ENCODE data around the gene ADAM22. TPM values are rescaled to one million over a fixed set of nuclear protein-coding genes. Genes with fewer than 3 reads are reported as not detected.
"Not testable (repeated sequence)": the region's sequence is repeated elsewhere in the genome, so short reads cannot be mapped to it uniquely, and the experiment has no call there.

Gene ADAM22
- total and polyA plus RNA-seq, 4 experiments from 2014 or later = 0.21 to 7.7 (median 3.5) TPM

GRCh38 chr7:87933605-87933952, 472 bp upstream of the ADAM22 start:
- DNase-seq = no peak
- ChIA-PET POLR2A (ENCODE audit: partially characterized antibody) (interaction anchor here (0.8 to 2.6 kb wide), 5 partner anchors 48 to 782 kb away, joined by 3 to 22 read pairs (median 3); partner anchors contain the start of genes CROT, DBF4, DMTF1 and SLC25A40), CTCF (ENCODE audit: partially characterized antibody) (interaction anchor here (0.7 to 1.8 kb wide), 7 partner anchors 9 to 281 kb away, joined by 3 to 7 read pairs (median 3); partner anchors contain the start of genes DBF4 and SLC25A40)
- intact Hi-C loops (cut with micrococcal nuclease) = loop anchor here (5.0 kb wide), 1 partner anchor 306 kb away; the partner anchor contains the start of gene RUNDC3B
- H3K4me1 Mint-ChIP-seq = peaks cover 10 to 20% (median 12%) of the 10 kb centered on the region in 4 donors
- Histone ChIP-seq H3K27ac (ENCODE audit: low read depth, low read length) (peak overlapping the region; percentile 15), H3K4me3 (ENCODE audit: low read length in 2 of 2) (peak overlapping the region in 1 of 2 donors; percentile 64), H3K27me3 (ENCODE audit: insufficient read depth, low read length) (no peaks in the 10 kb centered on the region), H3K9me3 (ENCODE audit: control insufficient read depth in 1 of 2, low read length in 2 of 2) (no peaks in the 10 kb centered on the region), H3K4me1 (ENCODE audit: insufficient read depth, low read length) (peaks cover 13% of the 10 kb centered on the region), H3K36me3 (ENCODE audit: insufficient read depth, low read length) (no peaks in the 10 kb centered on the region)
- H3K27me3 Mint-ChIP-seq = peaks cover 0 to 2% of the 10 kb centered on the region in 2 donors
- H3K9me3 Mint-ChIP-seq = no peaks in the 10 kb centered on the region
- H3K36me3 Mint-ChIP-seq = no peaks in the 10 kb centered on the region
- peak overlapping the region in 5 of 7 donors; percentile 0 to 84 (median 69) for H3K27ac Mint-ChIP-seq
- H3K4me3 Mint-ChIP-seq = peak overlapping the region; percentile 88 to 93 (median 92)

- peak overlapping the region in 5 of 7 donors; percentile 49 to 74 (median 69) for H3K27ac Mint-ChIP-seq
- H3K4me3 ChIP-seq (ENCODE audit: low read length in 2 of 2) = peak overlapping the region; percentile 52 to 64
- CTCF ChIA-PET (ENCODE audit: partially characterized antibody) = interaction anchor here (0.5 to 1.8 kb wide), 9 partner anchors 9 to 279 kb away, joined by 3 to 7 read pairs (median 3); no protein-coding TSS in a partner anchor
- POLR2A ChIA-PET (ENCODE audit: partially characterized antibody) = interaction anchor here (0.6 to 2.6 kb wide), 3 partner anchors 36 to 71 kb away, joined by 3 to 22 read pairs (median 3); partner anchors contain the start of genes DBF4 and SLC25A40
- H3K4me3 Mint-ChIP-seq = peak overlapping the region; percentile 88 to 93 (median 92)
- H3K36me3 Mint-ChIP-seq = peaks cover 0 to 2% of the 10 kb centered on the region in 2 donors
- no peaks in the 10 kb centered on the region for H3K27me3 Mint-ChIP-seq
- H3K4me1 Mint-ChIP-seq = peaks cover 10 to 20% (median 12%) of the 10 kb centered on the region in 4 donors
- H3K4me1 ChIP-seq (ENCODE audit: insufficient read depth, low read length) = peaks cover 13% of the 10 kb centered on the region
- H3K9me3 Mint-ChIP-seq = no peaks in the 10 kb centered on the region
- no peaks in the 10 kb centered on the region for H3K36me3 ChIP-seq (ENCODE audit: insufficient read depth, low read length)
- H3K27me3 ChIP-seq (ENCODE audit: insufficient read depth, low read length) = no peaks in the 10 kb centered on the region
- peak overlapping the region; percentile 15 for H3K27ac ChIP-seq (ENCODE audit: low read depth, low read length)
- H3K9me3 ChIP-seq (ENCODE audit: control insufficient read depth in 1 of 2, low read length in 2 of 2) = no peaks in the 10 kb centered on the region
- DNase-seq = peak in 4 of 5 donors; percentile 9 to 18 (median 12)
- intact Hi-C loops (cut with micrococcal nuclease) = loop anchor here (1.0 to 5.0 kb wide), 4 partner anchors 59 to 716 kb away; partner anchors contain the start of genes DBF4, RUNDC3B, SLC25A40 and SRI
These were observed 790 bp downstream of the ADAM22 start for GRCh38 chr7:87934699-87935383.

- no peak for DNase-seq
These were observed 1.3 kb downstream of the ADAM22 start for GRCh38 chr7:87935384-87935706.

GRCh38 chr7:87941138-87941537, 7.1 kb downstream of the ADAM22 start:
- no peak overlapping the region for H3K4me3 Mint-ChIP-seq
- H3K4me1 Mint-ChIP-seq = peaks cover 0 to 5% (median 0%) of the 10 kb centered on the region in 4 donors
- intact Hi-C loops (cut with micrococcal nuclease) = no loop called here
- CTCF ChIA-PET (ENCODE audit: partially characterized antibody) = no interaction called here
- H3K4me3 ChIP-seq (ENCODE audit: low read length in 2 of 2) = no peak overlapping the region
- H3K36me3 ChIP-seq (ENCODE audit: insufficient read depth, low read length) = no peaks in the 10 kb centered on the region
- no peaks in the 10 kb centered on the region for H3K27me3 Mint-ChIP-seq
- no peaks in the 10 kb centered on the region for H3K27me3 ChIP-seq (ENCODE audit: insufficient read depth, low read length)
- no peaks in the 10 kb centered on the region for H3K4me1 ChIP-seq (ENCODE audit: insufficient read depth, low read length)
- POLR2A ChIA-PET (ENCODE audit: partially characterized antibody) = no interaction called here
- peaks cover 0 to 2% of the 10 kb centered on the region in 2 donors for H3K36me3 Mint-ChIP-seq
- H3K27ac ChIP-seq (ENCODE audit: low read depth, low read length) = no peak overlapping the region
- no peak for DNase-seq
- H3K27ac Mint-ChIP-seq = no peak overlapping the region
- no peaks in the 10 kb centered on the region for H3K9me3 ChIP-seq (ENCODE audit: control insufficient read depth in 1 of 2, low read length in 2 of 2)
- H3K9me3 Mint-ChIP-seq = no peaks in the 10 kb centered on the region

More at GRCh38 chr7:87935384-87935706, 1.3 kb downstream of the ADAM22 start:
- peaks cover 13% of the 10 kb centered on the region for H3K4me1 ChIP-seq (ENCODE audit: insufficient read depth, low read length)
- no peaks in the 10 kb centered on the region for H3K27me3 ChIP-seq (ENCODE audit: insufficient read depth, low read length)
- no peak overlapping the region for H3K27ac ChIP-seq (ENCODE audit: low read depth, low read length)
- Mint-ChIP-seq H3K4me3 (peak overlapping the region; percentile 66 to 92 (median 80)), H3K4me1 (peaks cover 10 to 20% (median 12%) of the 10 kb centered on the region in 4 donors), H3K9me3 (no peaks in the 10 kb centered on the region), H3K27ac (no peak overlapping the region), H3K27me3 (no peaks in the 10 kb centered on the region), H3K36me3 (peaks cover 0 to 2% of the 10 kb centered on the region in 2 donors)
- POLR2A ChIA-PET (ENCODE audit: partially characterized antibody) = interaction anchor here (2.6 kb wide), 1 partner anchor 60 kb away, joined by 22 read pairs; the partner anchor contains the start of genes DBF4 and SLC25A40
- intact Hi-C loops (cut with micrococcal nuclease) = no loop called here
- CTCF ChIA-PET (ENCODE audit: partially characterized antibody) = interaction anchor here (0.6 to 1.8 kb wide), 4 partner anchors 9 to 177 kb away, joined by 3 to 7 read pairs (median 4); no protein-coding TSS in a partner anchor
- no peaks in the 10 kb centered on the region for H3K36me3 ChIP-seq (ENCODE audit: insufficient read depth, low read length)
- H3K9me3 ChIP-seq (ENCODE audit: control insufficient read depth in 1 of 2, low read length in 2 of 2) = no peaks in the 10 kb centered on the region
- H3K4me3 ChIP-seq (ENCODE audit: low read length in 2 of 2) = peak overlapping the region; percentile 17 to 64

GRCh38 chr7:87944547-87944946, 10.5 kb downstream of the ADAM22 start:
- H3K36me3 ChIP-seq (ENCODE audit: insufficient read depth, low read length) = no peaks in the 10 kb centered on the region
- POLR2A ChIA-PET (ENCODE audit: partially characterized antibody) = no interaction called here
- H3K27me3 ChIP-seq (ENCODE audit: insufficient read depth, low read length) = no peaks in the 10 kb centered on the region
- no peaks in the 10 kb centered on the region for H3K27me3 Mint-ChIP-seq
- H3K27ac ChIP-seq (ENCODE audit: low read depth, low read length) = no peak overlapping the region
- H3K4me3 ChIP-seq (ENCODE audit: low read length in 2 of 2) = no peak overlapping the region
- no peak overlapping the region for H3K4me3 Mint-ChIP-seq
- H3K36me3 Mint-ChIP-seq = no peaks in the 10 kb centered on the region
- no peak for DNase-seq
- H3K27ac Mint-ChIP-seq = peak overlapping the region in 1 of 7 donors; percentile 72
- no peaks in the 10 kb centered on the region for H3K9me3 ChIP-seq (ENCODE audit: control insufficient read depth in 1 of 2, low read length in 2 of 2)
- intact Hi-C loops (cut with micrococcal nuclease) = no loop called here
- no peaks in the 10 kb centered on the region for H3K4me1 ChIP-seq (ENCODE audit: insufficient read depth, low read length)
- CTCF ChIA-PET (ENCODE audit: partially characterized antibody) = interaction anchor here (0.6 to 1.7 kb wide), 3 partner anchors 9 to 596 kb away, joined by 3 to 4 read pairs (median 3); no protein-coding TSS in a partner anchor
- peaks cover 0 to 5% (median 0%) of the 10 kb centered on the region in 4 donors for H3K4me1 Mint-ChIP-seq
- H3K9me3 Mint-ChIP-seq = peaks cover 0 to 2% (median 0%) of the 10 kb centered on the region in 8 donors

GRCh38 chr7:87945926-87946325, 11.9 kb downstream of the ADAM22 start:
- H3K27me3 Mint-ChIP-seq; DNase-seq; H3K9me3 ChIP-seq (ENCODE audit: control insufficient read depth in 1 of 2, low read length in 2 of 2); H3K27ac Mint-ChIP-seq; H3K27me3 ChIP-seq (ENCODE audit: insufficient read depth, low read length); H3K4me1 ChIP-seq (ENCODE audit: insufficient read depth, low read length); CTCF ChIA-PET (ENCODE audit: partially characterized antibody); intact Hi-C loops (cut with micrococcal nuclease); H3K36me3 ChIP-seq (ENCODE audit: insufficient read depth, low read length); H3K9me3 Mint-ChIP-seq; H3K36me3 Mint-ChIP-seq; H3K4me3 Mint-ChIP-seq; H3K27ac ChIP-seq (ENCODE audit: low read depth, low read length); POLR2A ChIA-PET (ENCODE audit: partially characterized antibody); H3K4me1 Mint-ChIP-seq; H3K4me3 ChIP-seq (ENCODE audit: low read length in 2 of 2): not testable (repeated sequence)

- no peaks in the 10 kb centered on the region for H3K27me3 Mint-ChIP-seq
- intact Hi-C loops (cut with micrococcal nuclease) = no loop called here
These were observed 14.3 kb downstream of the ADAM22 start for GRCh38 chr7:87948371-87948770.

More at GRCh38 chr7:87948371-87948770, 14.3 kb downstream of the ADAM22 start:
- no peaks in the 10 kb centered on the region for H3K4me1 ChIP-seq (ENCODE audit: insufficient read depth, low read length)
- Mint-ChIP-seq H3K27ac (no peak overlapping the region), H3K36me3 (no peaks in the 10 kb centered on the region), H3K9me3 (peaks cover 0 to 5% (median 0%) of the 10 kb centered on the region in 8 donors), H3K4me1 (peaks cover 0 to 5% (median 0%) of the 10 kb centered on the region in 4 donors), H3K4me3 (no peak overlapping the region)
- CTCF ChIA-PET (ENCODE audit: partially characterized antibody) = no interaction called here
- no peak overlapping the region for H3K27ac ChIP-seq (ENCODE audit: low read depth, low read length)
- no peaks in the 10 kb centered on the region for H3K9me3 ChIP-seq (ENCODE audit: control insufficient read depth in 1 of 2, low read length in 2 of 2)
- POLR2A ChIA-PET (ENCODE audit: partially characterized antibody) = no interaction called here
- H3K4me3 ChIP-seq (ENCODE audit: low read length in 2 of 2) = no peak overlapping the region
- no peaks in the 10 kb centered on the region for H3K27me3 ChIP-seq (ENCODE audit: insufficient read depth, low read length)
- no peak for DNase-seq
- no peaks in the 10 kb centered on the region for H3K36me3 ChIP-seq (ENCODE audit: insufficient read depth, low read length)

Measured in CD4-positive, alpha-beta memory T cell (primary cell).